ENCODE results near the gene HEATR5B.

HEATR5B gene

GRCh38 chr2:37029758-37030157 is 54.4 kb downstream of the HEATR5B start:
- H3K36me3 ChIP-seq (ENCODE audit: control insufficient read depth, insufficient read depth, low read length): no peaks in the 10 kb centered on the region
- no peak overlapping the region for H3K9ac ChIP-seq
- no peak overlapping the region for H2AFZ ChIP-seq
- no peaks in the 10 kb centered on the region for H3K9me3 ChIP-seq (ENCODE audit: control insufficient read depth, low read length)
- no peaks in the 10 kb centered on the region for H3K4me1 ChIP-seq
- no peaks in the 10 kb centered on the region for H3K79me2 ChIP-seq
- no peak overlapping the region for H3K4me2 ChIP-seq (ENCODE audit: low read length)
- no peak for TF ChIP-seq CTCF (IDR thresholded peaks at IDR 0.05)
- no peak overlapping the region for H3K4me3 ChIP-seq (ENCODE audit: low read depth, low read length)
- H3K27ac ChIP-seq: no peak overlapping the region
- H3K27me3 ChIP-seq (ENCODE audit: control insufficient read depth, insufficient read depth, low read length): no peaks in the 10 kb centered on the region

DNA sequence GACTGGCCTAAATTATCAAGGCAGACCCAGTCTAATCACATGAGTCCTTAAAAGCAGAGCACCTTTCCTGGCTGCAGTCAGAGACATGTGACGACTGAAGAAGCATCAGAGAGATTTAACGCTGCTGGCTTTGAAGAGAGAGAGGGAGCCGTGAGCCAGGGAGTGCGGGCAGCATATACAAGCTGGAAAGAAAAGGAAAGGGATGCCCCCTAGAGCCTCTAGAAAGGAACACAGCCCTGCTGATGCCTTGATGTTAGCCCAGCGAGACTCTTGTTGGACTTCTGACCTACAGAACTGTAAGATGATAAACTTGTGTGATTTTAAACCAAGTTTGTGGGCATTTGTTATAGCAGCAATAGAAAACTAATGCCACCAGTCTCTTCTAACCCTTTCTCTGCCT is 58.1 kb downstream of the HEATR5B start:
- Histone ChIP-seq H3K4me1 (no peaks in the 10 kb centered on the region), H3K36me3 (ENCODE audit: control insufficient read depth, insufficient read depth, low read length) (no peaks in the 10 kb centered on the region), H3K4me2 (ENCODE audit: low read length) (no peak overlapping the region), H2AFZ (no peak overlapping the region), H3K27me3 (ENCODE audit: control insufficient read depth, insufficient read depth, low read length) (no peaks in the 10 kb centered on the region), H3K9ac (no peak overlapping the region), H3K4me3 (ENCODE audit: low read depth, low read length) (no peak overlapping the region), H3K79me2 (no peaks in the 10 kb centered on the region), H3K9me3 (ENCODE audit: control insufficient read depth, low read length) (no peaks in the 10 kb centered on the region), H3K27ac (no peak overlapping the region)
- TF ChIP-seq CTCF (IDR thresholded peaks at IDR 0.05): no peak

- Histone ChIP-seq H3K27ac (peak overlapping the region; percentile 43), H3K27me3 (ENCODE audit: control insufficient read depth, insufficient read depth, low read length) (no peaks in the 10 kb centered on the region), H3K36me3 (ENCODE audit: control insufficient read depth, insufficient read depth, low read length) (no peaks in the 10 kb centered on the region)
Observed at GRCh38 chr2:37020887-37021796, 63.0 kb downstream of the HEATR5B start.

GRCh38 chr2:37020212-37020886 is 63.8 kb downstream of the HEATR5B start:
- Histone ChIP-seq H3K79me2 (no peaks in the 10 kb centered on the region), H2AFZ (no peak overlapping the region), H3K4me3 (ENCODE audit: low read depth, low read length) (no peak overlapping the region), H3K36me3 (ENCODE audit: control insufficient read depth, insufficient read depth, low read length) (no peaks in the 10 kb centered on the region), H3K9me3 (ENCODE audit: control insufficient read depth, low read length) (no peaks in the 10 kb centered on the region), H3K4me1 (peaks cover 5% of the 10 kb centered on the region), H3K9ac (no peak overlapping the region), H3K4me2 (ENCODE audit: low read length) (no peak overlapping the region), H3K27ac (no peak overlapping the region), H3K27me3 (ENCODE audit: control insufficient read depth, insufficient read depth, low read length) (no peaks in the 10 kb centered on the region)
- TF ChIP-seq CTCF (IDR thresholded peaks at IDR 0.05): no peak

More at GRCh38 chr2:37020887-37021796, 63.0 kb downstream of the HEATR5B start:
- peaks cover 5% of the 10 kb centered on the region for H3K4me1 ChIP-seq
- H2AFZ ChIP-seq: no peak overlapping the region
- H3K9ac ChIP-seq: no peak overlapping the region
- no peaks in the 10 kb centered on the region for H3K79me2 ChIP-seq
- no peak for TF ChIP-seq CTCF (IDR thresholded peaks at IDR 0.05)
- no peak overlapping the region for H3K4me2 ChIP-seq (ENCODE audit: low read length)
- H3K4me3 ChIP-seq (ENCODE audit: low read depth, low read length): no peak overlapping the region
- H3K9me3 ChIP-seq (ENCODE audit: control insufficient read depth, low read length): no peaks in the 10 kb centered on the region

All from parathyroid adenoma (tissue), 2 donors.